SU-DHL-6 (cell line): ENCODE measurements around the gene IGFBP6.

Source experiments
- CTCF ChIP-seq: fragments of 200-600 bp; sonication (generic); IDR thresholded peaks from one replicate; pipeline ENCODE4 v1.5.1; 2017; ENCODE audit warnings: antibody characterized with exemption, mild to moderate bottlenecking, low read length, moderate library complexity; ENCODE audit not compliant: insufficient read depth, poor library complexity, severe bottlenecking
- EZH2phosphoT487 ChIP-seq: fragments of 200-600 bp; sonication (generic), shearing (Covaris generic); conservative IDR thresholded peaks from 2 replicates; pipeline ENCODE4 v1.6.1; 2018; ENCODE audit warnings: mild to moderate bottlenecking, antibody characterized with exemption, low read length, moderate library complexity, mixed read lengths

GRCh38 chr12:53147653-53148052 lies 50.2 kb downstream of the IGFBP6 start:
- TF ChIP-seq CTCF (no peak), EZH2phosphoT487 (no peak)
